Nephron progenitor cell (in vitro differentiated cells): ENCODE measurements around the gene OLFM4.

Experiments used
- DNase-seq: peaks from one replicate; pipeline ENCODE4 v3.0.0; 2021
- H3K27ac Mint-ChIP-seq: 2 replicates; pipeline ENCODE4 v1.8.0; 2021; ENCODE audit warnings: mild to moderate bottlenecking, moderate library complexity, mixed read lengths
- H3K27me3 Mint-ChIP-seq: 2 replicates; pipeline ENCODE4 v1.8.0; 2021; ENCODE audit warnings: mild to moderate bottlenecking, low read depth, mixed read lengths; ENCODE audit not compliant: poor library complexity
- H3K36me3 Mint-ChIP-seq: 2 replicates; pipeline ENCODE4 v1.8.0; 2021; ENCODE audit warnings: low read depth, mixed read lengths
- H3K4me1 Mint-ChIP-seq: 2 replicates; pipeline ENCODE4 v1.8.0; 2021; ENCODE audit warnings: mixed read lengths
- H3K4me3 Mint-ChIP-seq: 2 replicates; pipeline ENCODE4 v1.8.0; 2021; ENCODE audit warnings: mild to moderate bottlenecking, moderate library complexity, mixed read lengths
- H3K9me3 Mint-ChIP-seq: 2 replicates; pipeline ENCODE4 v1.8.0; 2021; ENCODE audit warnings: mild to moderate bottlenecking, moderate library complexity, mixed read lengths
- CTCF ChIP-seq: fragments of 200-600 bp; sonication (generic); IDR thresholded peaks from 2 replicates; pipeline ENCODE4 v1.5.0; 2021; ENCODE audit warnings: antibody characterized with exemption

The OLFM4 gene

GRCh38 chr13:52992110-52992509 lies 36.5 kb upstream of the OLFM4 start:
- DNase-seq = no peak
- no peak for TF ChIP-seq CTCF
- H3K4me3 Mint-ChIP-seq = no peak overlapping the region

DNA sequence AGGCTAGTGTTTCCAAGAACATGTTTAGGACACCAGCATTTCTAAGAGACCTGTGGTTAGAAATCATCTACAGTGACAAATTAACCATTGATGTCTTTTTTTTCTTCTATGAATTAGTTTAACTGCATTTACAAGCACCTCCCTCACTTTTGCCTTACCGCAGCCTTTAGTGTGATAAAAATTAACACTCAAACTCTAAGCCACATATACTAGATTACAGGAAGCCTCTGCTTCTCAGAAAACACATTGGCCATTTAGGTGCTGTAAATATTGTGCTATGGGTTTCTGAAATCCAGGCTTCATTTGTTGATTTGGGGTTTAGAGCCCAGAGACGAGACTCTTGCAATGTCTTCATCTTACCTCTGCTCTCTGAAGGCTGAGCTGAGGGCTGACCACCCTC lies 34.6 kb upstream of the OLFM4 start:
- Mint-ChIP-seq H3K36me3 (no peaks in the 10 kb centered on the region), H3K4me3 (no peak overlapping the region), H3K9me3 (no peaks in the 10 kb centered on the region), H3K27ac (no peak overlapping the region), H3K27me3 (peaks cover 3% of the 10 kb centered on the region), H3K4me1 (peaks cover 13% of the 10 kb centered on the region)
- no peak for DNase-seq
- no peak for TF ChIP-seq CTCF

More at GRCh38 chr13:52992110-52992509, 36.5 kb upstream of the OLFM4 start:
- H3K4me1 Mint-ChIP-seq = peaks cover 13% of the 10 kb centered on the region
- H3K36me3 Mint-ChIP-seq = no peaks in the 10 kb centered on the region
- peaks cover 3% of the 10 kb centered on the region for H3K27me3 Mint-ChIP-seq
- no peak overlapping the region for H3K27ac Mint-ChIP-seq
- no peaks in the 10 kb centered on the region for H3K9me3 Mint-ChIP-seq

- H3K9me3 Mint-ChIP-seq = peaks cover 3% of the 10 kb centered on the region
- TF ChIP-seq CTCF = no peak
- peak overlapping the region; percentile 60 for H3K27ac Mint-ChIP-seq
- no peak for DNase-seq
- H3K27me3 Mint-ChIP-seq = peaks cover 3% of the 10 kb centered on the region
- H3K4me1 Mint-ChIP-seq = peaks cover 13% of the 10 kb centered on the region
- no peak overlapping the region for H3K4me3 Mint-ChIP-seq
- H3K36me3 Mint-ChIP-seq = no peaks in the 10 kb centered on the region
These were observed 33.7 kb upstream of the OLFM4 start for GRCh38 chr13:52994865-52995264.

DNA sequence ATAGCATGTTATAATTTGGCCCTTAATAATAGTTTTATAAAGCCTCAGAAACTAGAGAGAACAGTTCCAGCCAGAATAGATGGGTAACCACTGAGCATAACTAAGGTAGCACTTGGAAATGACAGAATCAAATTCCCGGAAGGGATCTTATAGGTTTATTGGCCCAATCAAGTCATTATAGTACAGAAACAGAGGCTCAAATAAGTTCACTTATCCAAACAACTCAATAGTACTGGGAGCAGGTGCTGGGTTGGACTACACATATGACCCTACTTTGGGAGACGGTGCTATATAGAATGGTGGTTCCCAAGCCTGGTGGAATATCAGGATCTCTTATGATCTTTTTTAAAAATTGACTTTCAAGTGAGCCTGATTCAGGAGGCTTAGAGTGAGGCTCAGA lies 32.7 kb upstream of the OLFM4 start:
- Mint-ChIP-seq H3K27ac (no peak overlapping the region), H3K4me3 (no peak overlapping the region), H3K36me3 (no peaks in the 10 kb centered on the region), H3K27me3 (peaks cover 3% of the 10 kb centered on the region), H3K4me1 (peaks cover 13% of the 10 kb centered on the region), H3K9me3 (peaks cover 7% of the 10 kb centered on the region)
- DNase-seq = no peak
- TF ChIP-seq CTCF = no peak

GRCh38 chr13:52997951-52998876 lies 30.4 kb upstream of the OLFM4 start:
- Mint-ChIP-seq H3K27ac (no peak overlapping the region), H3K4me1 (peaks cover 13% of the 10 kb centered on the region), H3K9me3 (peaks cover 7% of the 10 kb centered on the region), H3K36me3 (no peaks in the 10 kb centered on the region), H3K4me3 (no peak overlapping the region), H3K27me3 (peaks cover 1% of the 10 kb centered on the region)
- TF ChIP-seq CTCF = no peak
- no peak for DNase-seq
